OCI-LY1 (cell line): Measurements from ENCODE around the gene DTX1.

Source experiments
- CTCF ChIP-seq: fragments of 200-600 bp; sonication (generic), shearing (Covaris generic); IDR thresholded peaks from 2 replicates; pipeline ENCODE4 v1.5.1; 2017; ENCODE audit warnings: mild to moderate bottlenecking, antibody characterized with exemption, low read length, moderate library complexity, mixed read lengths
- EZH2 ChIP-seq: fragments of 200-600 bp; sonication (generic), shearing (Covaris generic); IDR thresholded peaks from 2 replicates; pipeline ENCODE4 v1.8.0; 2017; ENCODE audit warnings: borderline replicate concordance, mixed run types, mild to moderate bottlenecking, antibody characterized with exemption, low read length, moderate library complexity, mixed read lengths

DNA sequence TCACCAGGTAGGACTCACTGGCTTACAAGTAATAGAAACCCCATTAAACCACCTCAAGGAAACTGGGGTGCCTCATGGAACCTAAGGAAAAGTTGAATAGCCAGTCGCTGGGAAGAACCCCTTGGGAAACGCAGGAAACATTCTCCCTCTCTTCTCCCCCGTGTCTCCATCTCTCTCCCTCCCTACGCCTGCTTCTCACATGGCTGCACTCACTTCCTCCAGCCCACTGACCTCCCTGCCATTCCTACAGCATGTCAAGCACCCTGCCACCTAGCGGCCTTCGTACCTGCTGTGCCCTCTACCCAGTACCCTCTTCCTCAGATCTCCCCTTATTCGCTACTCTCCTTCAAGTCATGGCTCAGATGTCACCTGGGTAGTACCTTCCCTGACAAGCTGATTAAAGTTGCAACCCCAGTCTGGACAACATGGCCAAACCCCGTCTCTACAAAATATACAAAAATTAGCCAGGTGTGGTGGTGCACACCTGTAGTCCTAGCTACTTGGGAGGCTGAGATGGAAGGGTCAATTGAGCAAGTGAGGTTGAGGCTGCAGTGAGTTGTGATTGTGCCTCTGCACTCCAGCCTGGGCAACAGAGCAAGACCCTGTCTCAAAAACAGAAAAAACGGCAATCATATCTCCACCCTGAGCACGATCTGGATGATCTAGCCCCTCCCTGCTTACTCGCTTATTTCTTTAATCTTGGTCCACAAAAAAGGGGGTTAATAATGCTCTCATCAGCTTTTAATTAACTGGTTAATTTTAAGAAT lies 6.4 kb upstream of the DTX1 start:
- TF ChIP-seq EZH2: no peak
- TF ChIP-seq CTCF: peak; percentile 87
